GM19468 (cell line): ENCODE results near the gene FIP1L1.
"Not testable (repeated sequence)": the region's sequence is repeated elsewhere in the genome, so short reads cannot be mapped to it uniquely, and the experiment has no call there.

Experiments used
- ATAC-seq: cut with Tn5 transposase; IDR thresholded peaks from one replicate; pipeline ENCODE4 v1.9.1; 2021; ENCODE audit warnings: mild to moderate bottlenecking, moderate library complexity, moderate number of reproducible peaks; ENCODE audit not compliant: unreplicated experiment; ENCODE audit errors: extremely low read depth

The FIP1L1 gene, protein sequence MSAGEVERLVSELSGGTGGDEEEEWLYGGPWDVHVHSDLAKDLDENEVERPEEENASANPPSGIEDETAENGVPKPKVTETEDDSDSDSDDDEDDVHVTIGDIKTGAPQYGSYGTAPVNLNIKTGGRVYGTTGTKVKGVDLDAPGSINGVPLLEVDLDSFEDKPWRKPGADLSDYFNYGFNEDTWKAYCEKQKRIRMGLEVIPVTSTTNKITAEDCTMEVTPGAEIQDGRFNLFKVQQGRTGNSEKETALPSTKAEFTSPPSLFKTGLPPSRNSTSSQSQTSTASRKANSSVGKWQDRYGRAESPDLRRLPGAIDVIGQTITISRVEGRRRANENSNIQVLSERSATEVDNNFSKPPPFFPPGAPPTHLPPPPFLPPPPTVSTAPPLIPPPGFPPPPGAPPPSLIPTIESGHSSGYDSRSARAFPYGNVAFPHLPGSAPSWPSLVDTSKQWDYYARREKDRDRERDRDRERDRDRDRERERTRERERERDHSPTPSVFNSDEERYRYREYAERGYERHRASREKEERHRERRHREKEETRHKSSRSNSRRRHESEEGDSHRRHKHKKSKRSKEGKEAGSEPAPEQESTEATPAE

DNA sequence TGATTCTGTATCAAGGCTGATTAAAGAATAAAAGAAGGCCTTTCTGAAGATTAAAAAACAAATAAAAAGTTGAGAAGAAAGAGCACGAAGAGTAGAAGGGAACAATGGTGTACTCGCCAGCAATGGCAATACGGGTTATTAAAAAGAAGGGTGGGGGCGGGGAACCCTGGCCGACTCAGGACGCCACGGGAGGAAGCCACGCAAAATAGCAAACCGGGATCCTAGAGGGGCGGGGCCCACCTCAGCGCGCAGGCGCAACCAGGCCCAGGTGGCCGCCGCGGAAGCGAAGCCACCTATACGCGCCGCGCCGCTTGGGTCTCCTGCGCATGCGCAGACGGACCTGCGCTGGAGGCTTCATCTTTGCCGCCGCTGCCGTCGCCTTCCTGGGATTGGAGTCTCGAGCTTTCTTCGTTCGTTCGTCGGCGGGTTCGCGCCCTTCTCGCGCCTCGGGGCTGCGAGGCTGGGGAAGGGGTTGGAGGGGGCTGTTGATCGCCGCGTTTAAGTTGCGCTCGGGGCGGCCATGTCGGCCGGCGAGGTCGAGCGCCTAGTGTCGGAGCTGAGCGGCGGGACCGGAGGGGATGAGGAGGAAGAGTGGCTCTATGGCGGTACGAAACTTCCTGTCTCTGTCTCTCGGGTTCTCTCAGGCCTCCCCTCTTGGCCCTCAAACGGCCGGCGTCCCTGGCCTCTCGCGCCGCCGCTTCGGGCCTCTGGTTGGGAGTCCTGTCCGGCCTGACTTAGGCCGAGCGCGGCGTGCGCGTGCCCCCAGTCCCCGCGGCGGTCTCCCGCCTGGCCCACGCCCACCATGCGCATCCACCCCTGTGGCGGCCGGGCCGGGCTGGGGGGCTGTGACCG lies at the start of gene FIP1L1:
Gene FIP1L1, plus strand, starts transcription at position 323 of the 852 bp plus-strand sequence. Its CDS starts 198 bp downstream, at position 521.
- ATAC-seq: peak; percentile 81

DNA sequence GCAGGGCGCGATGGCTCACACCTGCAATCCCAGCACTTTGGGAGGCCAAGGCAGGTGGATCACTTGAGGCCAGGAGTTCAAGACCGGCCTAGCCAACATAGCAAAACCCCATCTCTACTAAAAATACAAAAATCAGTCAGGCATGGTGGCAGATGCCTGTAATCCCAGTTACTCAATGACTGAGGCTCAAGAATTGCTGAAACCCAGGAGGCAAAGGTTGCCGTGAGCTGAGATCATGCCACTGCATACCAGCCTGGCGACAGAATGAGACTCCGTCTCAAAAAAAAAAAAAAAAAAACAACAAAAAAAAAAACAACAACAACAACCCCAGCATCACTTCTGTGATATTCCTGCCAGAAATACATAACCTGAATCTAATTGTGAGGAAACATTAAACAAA lies 42.5 kb upstream of the FIP1L1 start:
- ATAC-seq: not testable (repeated sequence)

DNA sequence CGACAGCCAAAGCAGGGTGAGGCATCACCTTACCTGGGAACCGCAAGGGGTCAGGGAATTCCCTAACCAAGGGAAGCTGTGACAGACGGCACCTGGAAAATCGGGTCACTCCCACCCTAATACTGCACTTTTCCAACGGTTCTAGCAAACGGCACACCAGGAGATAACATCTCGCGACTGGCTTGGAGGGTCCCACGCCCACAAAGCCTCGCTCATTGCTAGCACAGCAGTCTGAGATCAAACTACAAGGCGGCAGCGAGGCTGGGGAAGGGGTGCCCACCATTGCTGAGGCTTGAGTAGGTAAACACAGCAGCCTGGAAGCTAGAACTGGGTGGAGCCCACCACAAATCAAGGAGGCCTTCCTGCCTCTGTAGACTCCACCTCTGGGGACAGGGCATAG lies 37.3 kb upstream of the FIP1L1 start:
- not testable (repeated sequence) for ATAC-seq

DNA sequence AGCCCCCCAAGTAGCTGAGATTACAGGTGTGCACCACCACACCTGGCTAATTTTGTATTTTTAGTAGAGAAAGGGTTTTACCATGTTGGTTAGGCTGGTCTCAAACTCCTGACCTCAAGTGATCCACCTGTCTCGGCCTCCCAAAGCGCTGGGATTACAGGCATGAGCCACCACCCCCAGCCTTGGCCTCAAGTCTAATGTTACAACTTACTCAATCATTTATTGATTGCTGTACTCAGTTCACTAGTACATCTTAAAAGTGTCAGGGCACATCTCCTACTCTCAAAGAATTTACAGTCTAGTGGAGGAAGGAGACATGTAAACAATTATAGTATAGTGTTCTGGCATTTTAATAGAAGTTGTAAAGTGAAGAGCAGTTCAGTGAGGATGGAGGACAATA lies 31.0 kb upstream of the FIP1L1 start:
- ATAC-seq: not testable (repeated sequence)

DNA sequence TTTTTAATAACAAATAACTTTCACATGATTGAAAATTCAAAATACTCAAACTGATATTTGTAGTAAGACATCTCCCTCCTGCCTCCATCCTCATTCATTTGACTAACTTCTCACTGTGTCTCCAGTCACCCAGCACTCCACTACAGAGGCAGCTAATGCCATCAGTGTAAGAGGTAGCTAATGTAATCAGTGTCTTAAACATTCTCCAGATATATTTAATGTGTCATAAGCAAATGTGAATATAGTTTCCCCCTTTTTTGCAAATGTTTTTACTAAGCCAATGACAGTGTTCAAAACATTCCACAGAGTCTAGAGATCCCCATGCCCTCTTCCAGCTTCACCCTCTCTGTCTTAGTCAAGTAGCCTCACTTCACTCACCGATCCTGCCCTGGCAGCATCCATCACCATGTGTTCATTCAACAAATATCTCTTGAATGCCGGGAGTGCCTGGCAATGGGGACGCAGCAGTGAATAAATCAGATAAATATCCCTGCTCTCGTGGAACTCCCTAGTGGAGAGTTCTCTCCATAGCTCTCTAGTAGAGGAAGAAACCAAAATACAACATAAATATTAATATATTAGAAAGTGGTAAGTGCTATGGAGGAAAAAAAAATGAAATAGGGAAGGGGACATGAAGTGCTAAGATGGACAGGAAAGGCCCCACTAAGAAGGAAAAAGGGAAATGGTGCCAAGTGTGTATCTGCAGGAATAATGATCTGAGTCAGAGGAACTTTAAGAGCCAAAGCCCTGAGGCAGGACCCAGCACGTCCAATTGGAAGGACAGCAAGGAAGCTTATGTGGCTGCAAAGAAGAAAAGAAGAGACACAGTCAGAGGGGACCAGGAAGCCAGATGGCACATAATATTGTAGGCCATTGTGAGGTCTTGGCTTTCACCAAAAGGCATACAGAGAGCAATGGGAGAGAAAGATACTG lies 30.3 kb upstream of the FIP1L1 start:
- no peak for ATAC-seq

DNA sequence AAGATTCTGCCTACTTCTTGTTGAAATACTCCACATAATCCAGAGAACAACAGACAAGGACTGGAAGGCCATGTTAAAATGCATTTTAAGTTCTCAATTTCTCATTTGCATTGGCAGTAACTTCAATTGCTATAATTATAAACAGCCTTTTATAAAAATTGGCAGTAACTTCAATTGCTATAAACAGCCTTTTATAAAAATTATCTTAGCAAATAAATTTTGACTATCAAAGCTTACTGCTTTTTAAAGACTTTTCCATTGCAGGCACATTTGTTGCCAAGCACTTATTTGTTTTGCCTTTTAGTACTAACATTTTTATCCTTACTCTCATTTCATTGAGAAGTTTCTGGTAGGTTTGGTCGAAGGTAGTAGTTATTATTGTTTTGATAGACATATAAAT lies 29.4 kb upstream of the FIP1L1 start:
- no peak for ATAC-seq

DNA sequence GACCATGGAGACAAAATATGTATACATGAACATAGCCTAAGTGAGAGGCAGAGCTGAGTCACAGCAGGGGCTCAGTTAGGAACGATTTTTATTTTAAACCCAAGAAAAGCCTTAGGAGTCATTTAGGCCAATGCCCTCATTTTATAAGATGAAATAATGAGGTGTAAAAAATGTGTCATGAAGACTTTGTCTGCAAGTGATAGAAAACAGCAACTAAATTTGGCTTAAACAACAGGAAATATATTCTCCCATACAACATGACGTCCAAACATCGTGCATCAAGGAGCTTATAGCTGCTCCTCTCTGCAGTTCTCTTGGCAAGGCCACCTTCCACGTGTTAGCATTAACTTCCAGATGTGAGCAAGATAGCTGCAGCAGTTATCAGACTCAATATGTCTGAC lies 28.4 kb upstream of the FIP1L1 start:
- ATAC-seq: no peak

DNA sequence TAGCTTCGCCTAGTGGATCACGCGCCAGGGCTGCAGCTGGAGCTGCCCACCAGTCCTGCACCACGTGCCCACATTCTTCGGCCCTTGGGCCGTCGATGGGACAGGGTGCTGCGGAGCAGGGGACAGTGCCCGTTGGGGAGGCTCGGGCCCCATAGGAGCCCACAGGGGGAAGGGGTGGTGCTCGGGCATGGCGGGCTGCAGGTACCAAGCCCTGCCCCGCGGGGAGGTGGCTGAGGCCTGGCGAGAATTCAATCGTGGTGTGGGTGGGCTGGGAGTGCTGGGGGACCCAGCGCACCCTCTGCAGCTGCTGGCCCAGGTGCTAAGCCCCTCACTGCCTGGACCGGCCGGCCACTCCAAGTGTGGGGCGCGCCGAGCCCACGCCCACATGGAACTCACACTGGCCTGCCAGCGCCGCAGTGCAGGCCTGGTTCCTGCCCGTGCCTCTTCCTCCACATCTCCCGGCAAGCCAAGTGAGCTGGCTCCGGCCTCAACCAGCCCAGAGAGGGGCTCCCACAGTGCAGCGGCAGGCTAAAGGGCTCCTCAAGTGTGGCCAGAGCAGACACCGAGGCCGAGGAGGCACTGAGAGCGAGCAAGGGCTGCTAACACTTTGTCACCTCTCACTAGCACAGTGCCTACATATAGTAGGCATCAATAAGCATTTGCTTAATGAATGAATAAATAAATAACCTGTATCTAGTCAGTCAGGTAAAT lies 23.3 kb upstream of the FIP1L1 start:
- no peak for ATAC-seq

DNA sequence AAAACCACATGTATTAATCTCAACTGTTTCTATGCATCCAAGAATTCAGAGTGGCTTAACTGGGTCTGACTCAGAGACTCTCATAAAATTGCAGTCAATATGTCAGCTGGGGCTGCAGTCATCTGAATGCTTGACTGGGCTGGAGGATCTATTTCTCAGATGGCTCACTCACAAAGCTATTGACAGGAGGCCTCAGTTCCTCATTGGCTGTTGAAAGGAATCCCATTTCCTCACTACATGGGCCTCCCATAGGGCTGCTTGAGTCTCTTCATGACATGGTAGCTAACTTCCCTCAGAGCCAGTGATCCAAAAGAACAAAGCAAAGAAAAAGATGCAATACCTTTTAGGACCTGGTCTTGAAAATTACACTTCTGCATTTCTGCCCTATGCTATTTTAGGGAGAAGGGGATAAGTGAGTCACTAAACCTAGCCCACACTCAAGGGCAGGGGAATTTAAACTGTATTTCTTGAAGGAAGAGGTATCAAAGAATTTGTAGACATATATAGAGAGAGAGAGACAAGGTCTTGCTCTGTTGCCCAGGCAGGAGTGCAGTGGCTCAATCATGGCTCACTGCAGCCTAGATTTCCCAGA lies 21.4 kb upstream of the FIP1L1 start:
- no peak for ATAC-seq

DNA sequence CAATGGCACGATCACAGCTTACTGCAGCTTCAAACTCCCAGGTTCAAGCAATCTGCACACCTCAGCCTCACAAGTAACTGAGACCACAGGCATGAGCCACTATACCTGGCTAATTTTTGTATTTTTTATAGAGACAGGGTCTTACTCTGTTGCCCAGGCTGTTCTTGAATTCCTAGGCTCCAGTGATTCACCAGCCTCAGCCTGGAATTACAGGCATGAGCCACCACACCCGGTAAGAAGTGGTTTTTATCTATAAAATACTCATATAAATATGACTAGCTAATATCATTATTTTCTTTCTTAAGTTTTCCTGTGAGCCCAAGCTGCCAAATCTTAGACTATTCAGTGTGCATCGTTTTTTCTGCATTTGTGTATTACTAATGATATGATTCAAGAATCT lies 16.0 kb upstream of the FIP1L1 start:
- no peak for ATAC-seq

DNA sequence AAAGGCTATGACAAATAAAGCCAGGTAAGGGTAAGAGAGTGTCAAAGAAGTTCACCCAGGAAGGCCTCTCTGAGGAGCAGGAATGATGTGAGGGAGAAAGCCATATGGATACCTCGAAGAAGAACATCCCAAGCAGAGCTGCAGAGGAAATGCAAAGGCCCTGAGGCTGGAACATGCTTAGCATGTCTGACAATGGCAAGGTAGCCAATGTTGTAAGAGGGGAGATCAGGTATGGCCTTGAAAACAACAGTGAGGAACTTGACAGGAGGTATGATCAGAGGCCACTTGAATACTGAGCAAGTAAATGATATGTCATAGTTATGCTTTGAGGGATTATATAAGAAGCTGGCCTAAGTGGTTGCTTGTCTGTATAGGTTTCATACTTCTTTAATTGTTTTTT lies 15.3 kb upstream of the FIP1L1 start:
- ATAC-seq: no peak

DNA sequence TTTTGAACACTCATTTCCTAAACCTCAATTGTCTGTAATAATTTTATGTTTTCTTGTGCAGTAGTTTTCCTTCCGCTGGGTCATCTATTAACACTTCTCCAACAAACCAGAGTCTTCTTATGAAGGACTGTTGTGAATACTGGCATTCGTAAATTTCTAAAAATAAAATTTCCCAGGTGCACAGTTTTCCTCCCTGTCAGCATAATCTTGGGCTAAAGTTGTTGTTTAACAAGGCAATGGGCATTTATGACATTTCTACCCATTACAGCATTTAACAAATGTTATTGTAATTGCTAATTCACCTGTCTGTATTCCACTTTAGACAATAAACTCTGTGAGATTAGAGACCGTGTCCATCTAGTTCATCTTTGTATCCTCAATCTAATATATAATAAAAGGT lies 12.8 kb upstream of the FIP1L1 start:
- no peak for ATAC-seq

DNA sequence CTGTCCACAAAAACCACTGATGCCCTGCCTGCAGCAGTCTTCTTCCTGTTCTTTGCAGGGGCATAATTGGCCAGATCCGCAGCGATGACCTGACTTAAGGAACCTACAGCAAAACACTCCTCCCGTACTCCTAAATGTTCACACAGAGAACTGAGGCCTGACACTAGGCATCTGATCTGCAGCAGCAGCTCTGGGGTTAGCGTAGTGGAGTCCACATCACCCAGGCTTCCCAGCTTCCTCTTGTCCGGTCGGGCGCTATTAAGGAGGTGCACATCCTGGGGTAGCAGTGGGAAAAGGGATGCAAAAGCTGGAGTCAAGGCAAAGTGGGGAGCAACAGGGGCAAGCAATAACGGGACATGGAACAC lies 12.3 kb upstream of the FIP1L1 start:
- no peak for ATAC-seq

DNA sequence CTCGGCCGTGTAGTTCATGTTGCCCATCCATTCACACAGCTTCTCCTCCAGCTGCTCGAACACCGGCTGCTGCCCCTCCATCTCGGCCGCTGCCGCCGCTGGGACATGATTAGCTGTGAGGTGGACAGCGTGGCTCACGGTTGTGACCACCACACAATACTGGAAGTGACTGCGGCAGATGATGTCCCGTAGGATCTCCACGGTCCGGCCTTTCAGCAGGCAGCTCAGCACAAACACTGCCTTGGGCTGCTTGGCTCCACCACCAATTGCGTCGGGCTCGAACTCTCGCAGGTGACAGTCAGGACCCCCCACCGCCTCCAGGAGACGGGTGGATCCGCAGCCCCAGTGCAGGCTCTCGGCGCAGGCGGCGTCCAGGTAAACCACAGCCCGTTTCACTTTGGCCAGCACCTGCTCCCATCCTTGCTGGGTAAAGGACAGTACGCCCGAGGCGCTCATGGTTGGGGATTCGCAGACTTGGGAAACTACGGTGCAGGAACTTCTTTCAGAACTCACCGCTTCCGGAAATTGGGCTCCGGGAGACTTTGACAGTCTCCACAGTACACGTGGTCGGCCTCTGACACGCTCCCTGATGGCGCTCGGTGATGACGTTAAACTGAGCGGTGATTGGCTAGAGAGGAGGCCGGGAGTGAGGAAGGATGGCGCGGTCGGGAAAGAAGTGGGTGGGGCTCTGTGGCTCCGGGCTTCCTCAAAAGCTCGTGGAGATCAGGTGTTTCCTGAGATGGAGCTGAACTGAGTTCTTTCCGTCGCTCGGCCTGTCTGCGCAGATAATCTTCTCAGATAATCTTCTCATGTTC lies 11.7 kb upstream of the FIP1L1 start, which contains the start of gene SCFD2:
Gene SCFD2, minus strand, starts transcription at position 576 of the 815 bp plus-strand sequence.
- ATAC-seq: peak; percentile 98

DNA sequence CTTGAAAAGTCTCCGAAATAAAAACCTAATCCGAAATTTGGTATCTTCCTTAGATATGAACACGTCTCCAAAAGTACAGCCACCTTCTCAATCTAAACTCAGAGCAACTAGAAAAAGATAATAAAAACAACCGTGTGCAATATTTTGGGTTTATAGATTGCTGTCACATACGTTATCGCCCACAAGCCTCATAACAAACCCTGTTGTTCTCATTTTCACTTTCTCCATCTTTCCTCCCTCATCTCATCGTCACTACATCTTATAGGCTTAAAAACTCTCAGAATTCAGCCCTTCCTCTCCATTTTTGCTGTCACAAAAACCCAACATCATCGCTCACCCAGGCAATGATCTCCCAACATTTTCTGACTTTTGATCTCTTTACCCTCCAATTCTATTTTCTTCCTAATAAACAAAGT lies 11.1 kb upstream of the FIP1L1 start:
- no peak for ATAC-seq

DNA sequence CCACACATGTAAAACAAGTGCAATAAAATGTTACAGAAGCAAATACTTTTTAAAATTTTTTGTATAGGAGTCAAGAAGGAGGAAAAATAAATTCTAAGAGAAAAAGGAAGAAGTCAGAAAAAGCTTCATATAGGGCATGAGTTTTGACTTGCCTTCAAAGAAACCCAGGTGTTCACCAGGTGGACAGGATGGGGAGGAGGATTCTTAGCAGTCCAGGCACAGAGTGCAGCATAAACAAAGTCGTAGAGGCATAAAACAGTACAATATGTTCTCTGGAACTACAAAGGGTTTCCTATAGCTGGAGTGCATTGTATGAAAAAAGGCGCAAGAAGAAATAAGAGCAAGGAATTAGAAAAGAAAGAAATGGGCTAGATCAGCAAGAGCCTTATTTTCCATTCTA lies 9.7 kb upstream of the FIP1L1 start:
- ATAC-seq: no peak

DNA sequence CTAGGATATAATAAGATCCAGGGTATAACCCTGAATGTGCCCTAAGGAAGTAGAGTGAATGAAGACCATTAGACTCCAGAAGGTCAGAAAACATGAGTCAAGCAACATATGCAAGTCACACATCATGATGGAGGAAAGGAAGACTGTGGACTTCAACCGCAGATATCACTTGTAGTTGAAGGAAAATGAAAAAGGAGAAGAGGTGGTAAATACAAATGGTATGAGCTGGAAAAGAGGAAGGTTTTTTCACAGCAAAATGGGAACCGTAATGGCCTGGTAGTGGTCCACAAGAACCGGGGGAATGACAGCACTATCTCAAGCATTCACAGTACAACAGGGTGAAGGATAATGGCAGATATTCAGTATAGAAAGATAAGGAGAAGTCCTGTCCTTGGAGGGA lies 6.4 kb upstream of the FIP1L1 start:
- no peak for ATAC-seq
